Suprapubic skin (tissue), 4 donors: ENCODE results near the gene OSBP2.

Experiments
- EP300 ChIP-seq: sonication (generic); formaldehyde crosslinking; IDR thresholded peaks from one replicate; pipeline ENCODE4 v1.6.1; 2017; ENCODE audit warnings: antibody characterized with exemption
- POLR2A ChIP-seq, 2 donors: fragments of 450-650 bp; IDR thresholded peaks; one replicate each; pipeline ENCODE4 v1.6.1; 2017; ENCODE audit warnings: antibody characterized with exemption in 2 of 2, mild to moderate bottlenecking in 2 of 2, moderate library complexity in 2 of 2
- POLR2AphosphoS5 ChIP-seq, 3 donors: sonication (generic); formaldehyde crosslinking; IDR thresholded peaks; one replicate each; pipeline ENCODE4 v1.6.1; 2017; ENCODE audit warnings: antibody characterized with exemption in 3 of 3
- TF ChIP-seq, protein P1 (sequence below), 2 donors: fragments of 200-600 bp in 1 of 2; fragments of 450-650 bp in 1 of 2; sonication (generic) in 1 of 2; IDR thresholded peaks; one replicate each; pipeline ENCODE4 v1.5.1; 2016 to 2019; ENCODE audit warnings: antibody characterized with exemption in 2 of 2, mild to moderate bottlenecking in 1 of 2, moderate library complexity in 1 of 2

GRCh38 chr22:30909306-30909705, 214.6 kb downstream of the OSBP2 start:
- TF ChIP-seq POLR2A (IDR thresholded peaks at IDR 0.05) (no peak), POLR2AphosphoS5 (IDR thresholded peaks at IDR 0.05) (no peak), EP300 (no peak)
- TF ChIP-seq, protein P1, sequence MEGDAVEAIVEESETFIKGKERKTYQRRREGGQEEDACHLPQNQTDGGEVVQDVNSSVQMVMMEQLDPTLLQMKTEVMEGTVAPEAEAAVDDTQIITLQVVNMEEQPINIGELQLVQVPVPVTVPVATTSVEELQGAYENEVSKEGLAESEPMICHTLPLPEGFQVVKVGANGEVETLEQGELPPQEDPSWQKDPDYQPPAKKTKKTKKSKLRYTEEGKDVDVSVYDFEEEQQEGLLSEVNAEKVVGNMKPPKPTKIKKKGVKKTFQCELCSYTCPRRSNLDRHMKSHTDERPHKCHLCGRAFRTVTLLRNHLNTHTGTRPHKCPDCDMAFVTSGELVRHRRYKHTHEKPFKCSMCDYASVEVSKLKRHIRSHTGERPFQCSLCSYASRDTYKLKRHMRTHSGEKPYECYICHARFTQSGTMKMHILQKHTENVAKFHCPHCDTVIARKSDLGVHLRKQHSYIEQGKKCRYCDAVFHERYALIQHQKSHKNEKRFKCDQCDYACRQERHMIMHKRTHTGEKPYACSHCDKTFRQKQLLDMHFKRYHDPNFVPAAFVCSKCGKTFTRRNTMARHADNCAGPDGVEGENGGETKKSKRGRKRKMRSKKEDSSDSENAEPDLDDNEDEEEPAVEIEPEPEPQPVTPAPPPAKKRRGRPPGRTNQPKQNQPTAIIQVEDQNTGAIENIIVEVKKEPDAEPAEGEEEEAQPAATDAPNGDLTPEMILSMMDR (IDR thresholded peaks at IDR 0.05) = no peak
